ENCODE results near the gene NMNAT2. TPM values are rescaled to one million over a fixed set of nuclear protein-coding genes. Genes with fewer than 3 reads are reported as not detected.

NMNAT2 gene
- total and polyA plus RNA-seq, 2 of the 13 experiments (the other 11 are each of a cell fraction or from before 2014, with no cell fraction given), result not detected

GRCh38 chr1:183454377-183454776 is 36.2 kb upstream of the NMNAT2 start (continued):
- TF ChIP-seq HBP1 (CRISPR knock-in tag; IDR thresholded peaks at IDR 0.05; ENCODE audit: low read depth), result no peak
- TF ChIP-seq, protein P1, sequence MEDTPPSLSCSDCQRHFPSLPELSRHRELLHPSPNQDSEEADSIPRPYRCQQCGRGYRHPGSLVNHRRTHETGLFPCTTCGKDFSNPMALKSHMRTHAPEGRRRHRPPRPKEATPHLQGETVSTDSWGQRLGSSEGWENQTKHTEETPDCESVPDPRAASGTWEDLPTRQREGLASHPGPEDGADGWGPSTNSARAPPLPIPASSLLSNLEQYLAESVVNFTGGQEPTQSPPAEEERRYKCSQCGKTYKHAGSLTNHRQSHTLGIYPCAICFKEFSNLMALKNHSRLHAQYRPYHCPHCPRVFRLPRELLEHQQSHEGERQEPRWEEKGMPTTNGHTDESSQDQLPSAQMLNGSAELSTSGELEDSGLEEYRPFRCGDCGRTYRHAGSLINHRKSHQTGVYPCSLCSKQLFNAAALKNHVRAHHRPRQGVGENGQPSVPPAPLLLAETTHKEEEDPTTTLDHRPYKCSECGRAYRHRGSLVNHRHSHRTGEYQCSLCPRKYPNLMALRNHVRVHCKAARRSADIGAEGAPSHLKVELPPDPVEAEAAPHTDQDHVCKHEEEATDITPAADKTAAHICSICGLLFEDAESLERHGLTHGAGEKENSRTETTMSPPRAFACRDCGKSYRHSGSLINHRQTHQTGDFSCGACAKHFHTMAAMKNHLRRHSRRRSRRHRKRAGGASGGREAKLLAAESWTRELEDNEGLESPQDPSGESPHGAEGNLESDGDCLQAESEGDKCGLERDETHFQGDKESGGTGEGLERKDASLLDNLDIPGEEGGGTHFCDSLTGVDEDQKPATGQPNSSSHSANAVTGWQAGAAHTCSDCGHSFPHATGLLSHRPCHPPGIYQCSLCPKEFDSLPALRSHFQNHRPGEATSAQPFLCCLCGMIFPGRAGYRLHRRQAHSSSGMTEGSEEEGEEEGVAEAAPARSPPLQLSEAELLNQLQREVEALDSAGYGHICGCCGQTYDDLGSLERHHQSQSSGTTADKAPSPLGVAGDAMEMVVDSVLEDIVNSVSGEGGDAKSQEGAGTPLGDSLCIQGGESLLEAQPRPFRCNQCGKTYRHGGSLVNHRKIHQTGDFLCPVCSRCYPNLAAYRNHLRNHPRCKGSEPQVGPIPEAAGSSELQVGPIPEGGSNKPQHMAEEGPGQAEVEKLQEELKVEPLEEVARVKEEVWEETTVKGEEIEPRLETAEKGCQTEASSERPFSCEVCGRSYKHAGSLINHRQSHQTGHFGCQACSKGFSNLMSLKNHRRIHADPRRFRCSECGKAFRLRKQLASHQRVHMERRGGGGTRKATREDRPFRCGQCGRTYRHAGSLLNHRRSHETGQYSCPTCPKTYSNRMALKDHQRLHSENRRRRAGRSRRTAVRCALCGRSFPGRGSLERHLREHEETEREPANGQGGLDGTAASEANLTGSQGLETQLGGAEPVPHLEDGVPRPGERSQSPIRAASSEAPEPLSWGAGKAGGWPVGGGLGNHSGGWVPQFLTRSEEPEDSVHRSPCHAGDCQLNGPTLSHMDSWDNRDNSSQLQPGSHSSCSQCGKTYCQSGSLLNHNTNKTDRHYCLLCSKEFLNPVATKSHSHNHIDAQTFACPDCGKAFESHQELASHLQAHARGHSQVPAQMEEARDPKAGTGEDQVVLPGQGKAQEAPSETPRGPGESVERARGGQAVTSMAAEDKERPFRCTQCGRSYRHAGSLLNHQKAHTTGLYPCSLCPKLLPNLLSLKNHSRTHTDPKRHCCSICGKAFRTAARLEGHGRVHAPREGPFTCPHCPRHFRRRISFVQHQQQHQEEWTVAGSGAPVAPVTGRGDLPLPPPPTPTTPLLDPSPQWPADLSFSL (CRISPR knock-in tag; IDR thresholded peaks at IDR 0.05), result no peak

GRCh38 chr1:183450093-183450492 is 31.9 kb upstream of the NMNAT2 start:
- Histone ChIP-seq H3K4me3 (replicated peaks in 1 of 3; ENCODE audit: insufficient read depth in 1 of 3, low read depth in 2 of 3, low read length in 3 of 3) (no peak overlapping the region; a peak in 1 of 6 replicates), H3K4me1 (ENCODE audit: insufficient read depth, low read length) (no peaks in the 10 kb centered on the region), H3K79me2 (ENCODE audit: insufficient read depth, low read length) (no peaks in the 10 kb centered on the region), H3K27ac (ENCODE audit: extremely low read length, insufficient read depth, low read length) (no peak overlapping the region), H3K4me2 (ENCODE audit: low read depth, low read length) (no peak overlapping the region), H3K9me3 (ENCODE audit: low read length) (no peaks in the 10 kb centered on the region), H4K20me1 (ENCODE audit: insufficient read depth, low read length) (no peaks in the 10 kb centered on the region), H3K9ac (ENCODE audit: insufficient read depth, low read depth, low read length) (no peak overlapping the region), H3K27me3 (ENCODE audit: control insufficient read depth in 1 of 2, insufficient read depth in 2 of 2, low read length in 2 of 2) (no peaks in the 10 kb centered on the region), H2AFZ (ENCODE audit: low read length) (no peak overlapping the region), H3K36me3 (replicated peaks in 1 of 2; ENCODE audit: control insufficient read depth in 1 of 2, insufficient read depth in 2 of 2, low read length in 2 of 2) (no peaks in the 10 kb centered on the region)
- ChIA-PET CTCF (ENCODE audit: low intra/inter-chr PET ratio, low total read pairs) (no interaction called here), POLR2A (no interaction called here)
- ATAC-seq, result no peak
- no peak for FAIRE-seq
- no TSS peak for BruUV-seq (replicated peaks)
- no peak for DNase-seq (ENCODE audit: low spot score)
- TF ChIP-seq THAP8 (CRISPR knock-in tag; IDR thresholded peaks at IDR 0.05; ENCODE audit: borderline replicate concordance) (no peak), FOSL1 (CRISPR knock-in tag; IDR thresholded peaks at IDR 0.05; ENCODE audit: borderline replicate concordance) (no peak), KMT2B (CRISPR knock-in tag; IDR thresholded peaks at IDR 0.05) (no peak), KLF13 (CRISPR knock-in tag; IDR thresholded peaks at IDR 0.05) (no peak), PAWR (CRISPR knock-in tag; IDR thresholded peaks at IDR 0.05; ENCODE audit: borderline replicate concordance) (no peak), CEBPG (CRISPR knock-in tag; IDR thresholded peaks at IDR 0.05) (no peak), KLF6 (CRISPR knock-in tag; IDR thresholded peaks at IDR 0.05) (no peak)
- TF ChIP-seq, protein P2, sequence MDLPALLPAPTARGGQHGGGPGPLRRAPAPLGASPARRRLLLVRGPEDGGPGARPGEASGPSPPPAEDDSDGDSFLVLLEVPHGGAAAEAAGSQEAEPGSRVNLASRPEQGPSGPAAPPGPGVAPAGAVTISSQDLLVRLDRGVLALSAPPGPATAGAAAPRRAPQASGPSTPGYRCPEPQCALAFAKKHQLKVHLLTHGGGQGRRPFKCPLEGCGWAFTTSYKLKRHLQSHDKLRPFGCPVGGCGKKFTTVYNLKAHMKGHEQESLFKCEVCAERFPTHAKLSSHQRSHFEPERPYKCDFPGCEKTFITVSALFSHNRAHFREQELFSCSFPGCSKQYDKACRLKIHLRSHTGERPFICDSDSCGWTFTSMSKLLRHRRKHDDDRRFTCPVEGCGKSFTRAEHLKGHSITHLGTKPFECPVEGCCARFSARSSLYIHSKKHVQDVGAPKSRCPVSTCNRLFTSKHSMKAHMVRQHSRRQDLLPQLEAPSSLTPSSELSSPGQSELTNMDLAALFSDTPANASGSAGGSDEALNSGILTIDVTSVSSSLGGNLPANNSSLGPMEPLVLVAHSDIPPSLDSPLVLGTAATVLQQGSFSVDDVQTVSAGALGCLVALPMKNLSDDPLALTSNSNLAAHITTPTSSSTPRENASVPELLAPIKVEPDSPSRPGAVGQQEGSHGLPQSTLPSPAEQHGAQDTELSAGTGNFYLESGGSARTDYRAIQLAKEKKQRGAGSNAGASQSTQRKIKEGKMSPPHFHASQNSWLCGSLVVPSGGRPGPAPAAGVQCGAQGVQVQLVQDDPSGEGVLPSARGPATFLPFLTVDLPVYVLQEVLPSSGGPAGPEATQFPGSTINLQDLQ (CRISPR knock-in tag; IDR thresholded peaks at IDR 0.05), result no peak
- in situ Hi-C loops (cut with HindIII; ENCODE audit: extremely low pct_ligation_motif_present, low pct_unique_long_range_greater_than_20kb), result no loop called here
- WGBS (ENCODE audit: low lambda C conversion rate), result 3% methylated on average over 2 of the region's 2 CpGs
- intact Hi-C loops (cut with micrococcal nuclease; ENCODE audit: unreplicated experiment), result no loop called here

Measured in HepG2 (cell line).